Measurements from ENCODE around the gene PSD2. TPM values are rescaled to one million over a fixed set of nuclear protein-coding genes. Genes with fewer than 3 reads are reported as not detected.

PSD2 gene
- total RNA-seq (2013; cell fraction: nucleolus; rRNA removed) = 0.12 and 0.23 TPM in 2 replicates
- total RNA-seq (2014; rRNA removed) (0.11 TPM in 1 of 2 replicates, not detected in the other), total RNA-seq (2014; rRNA removed; fragmentation: Illumina TruSeq; extraction: Trizol) (not detected in 2 replicates), total RNA-seq (2021) (not detected in 2 replicates), polyA plus RNA-seq (2011; rRNA removed) (0.04 and 0.07 TPM in 2 replicates), polyA plus RNA-seq (2014; fragmentation: Illumina TruSeq; extraction: Trizol) (0.03 and 0.05 TPM in 2 replicates), polyA plus RNA-seq (2014; fragmentation: Nextera tagmentation; extraction: Ambion mirVana) (under 1 TPM in 1 of 2 experiments, not detected in 1; 0.02 TPM), polyA plus RNA-seq (2014; rRNA removed) (0.03 TPM in 1 of 2 replicates, not detected in the other), polyA plus RNA-seq (2016; fragmentation: Nextera tagmentation; extraction: Ambion mirVana) (under 1 TPM in 1 of 2 experiments, not detected in 1; 0.14 TPM), polyA minus RNA-seq (2011; rRNA and poly(A)+ RNA removed) (0.10 TPM in 1 of 2 replicates, not detected in the other), Bru-seq, nascent RNA (percentile 22 among the genes with signal in this experiment), BruChase-seq, experiment 1, labeled RNA remaining after a 6-hour chase (percentile 23 among the genes with signal in this experiment), BruChase-seq, experiment 2, labeled RNA remaining after a 2-hour chase (percentile 20 among the genes with signal in this experiment)
- 0.05 TPM for polyA plus RNA-seq (2011; ENCODE audit: low read depth)
- 0.04 and 0.07 TPM in 2 replicates for polyA plus RNA-seq (2011; cell fraction: cytosol; rRNA removed)
- polyA plus RNA-seq (2011; cell fraction: nucleus; rRNA removed) = 0.28 and 0.40 TPM in 2 replicates
- polyA plus RNA-seq (2012) = 0.04 and 0.15 TPM in 2 replicates
- polyA minus RNA-seq (2011; cell fraction: cytosol; rRNA and poly(A)+ RNA removed) = not detected in 2 replicates
- polyA minus RNA-seq (2011; cell fraction: nucleus; rRNA and poly(A)+ RNA removed) = not detected in 2 replicates
- long read RNA-seq, experiment 1 = 0 reads
- long read RNA-seq, experiment 2 = 0 reads

DNA sequence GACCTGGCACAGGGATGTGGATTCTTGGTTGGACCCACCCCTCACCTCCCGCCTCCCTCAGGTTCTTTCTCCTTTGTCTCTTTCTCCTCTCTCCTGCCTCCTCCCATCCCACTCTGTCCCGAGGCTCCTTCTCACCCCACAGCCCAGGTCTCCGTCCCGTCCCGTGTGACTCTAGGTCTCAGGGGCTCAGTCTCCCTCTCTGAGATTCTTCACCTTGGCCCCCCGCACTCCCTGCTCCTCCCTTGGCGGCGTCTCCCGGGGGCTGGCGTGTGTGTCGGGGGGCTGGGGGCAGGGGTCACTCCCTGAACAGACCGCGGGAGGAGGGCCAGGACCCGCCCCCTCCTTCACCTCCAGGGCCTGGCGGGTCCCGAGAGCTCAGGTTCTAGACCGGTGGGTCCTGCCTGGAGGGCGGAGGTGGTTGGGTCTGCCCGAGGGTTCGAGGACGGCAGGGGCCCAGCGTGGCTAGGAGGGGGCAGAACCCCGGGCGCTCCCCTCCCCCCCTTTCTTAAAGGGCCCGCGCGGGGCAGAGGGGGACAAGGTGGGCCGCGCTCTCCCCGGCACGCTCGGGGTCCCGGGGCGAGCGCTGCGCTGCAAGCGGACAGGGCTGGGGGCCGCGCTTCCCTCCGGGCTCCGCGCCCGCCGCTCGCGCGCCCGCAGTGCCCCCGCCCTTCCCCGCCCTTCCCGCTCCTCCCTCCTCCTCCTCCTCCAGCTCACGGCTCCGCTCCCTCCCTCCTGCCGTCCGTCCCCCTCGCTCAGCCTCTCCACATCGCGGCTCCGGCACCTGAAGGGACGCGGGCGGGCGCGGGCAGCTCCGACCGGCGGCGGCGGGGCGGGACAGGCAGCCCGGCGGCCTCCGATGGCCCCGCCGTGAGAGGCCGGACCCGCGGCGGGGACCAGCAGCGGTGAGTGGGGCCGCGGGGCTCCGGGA is at the start of gene PSD2:
Gene PSD2 (plus strand): TSS at position 735 of the 928 bp plus-strand sequence. CDS start 13,633 bp downstream, outside the sequence.
- H3K27ac ChIP-seq (ENCODE audit: control insufficient read depth, insufficient read depth) = no peak within 1 kb of the TSS
- no peak for TF ChIP-seq MEF2A (IDR thresholded peaks at IDR 0.05; ENCODE audit: insufficient read depth, low read depth, low read length)
- no peak for TF ChIP-seq EP300 (IDR thresholded peaks at IDR 0.05; ENCODE audit: borderline replicate concordance in 1 of 2, control insufficient read depth in 1 of 2, low read depth in 2 of 2, low read length in 2 of 2)
- TF ChIP-seq NFIC (IDR thresholded peaks at IDR 0.05; ENCODE audit: low read depth, low read length) = no peak
- TF ChIP-seq TCF3 (IDR thresholded peaks at IDR 0.05; ENCODE audit: borderline replicate concordance, insufficient read depth, low read depth, low read length) = no peak
- TF ChIP-seq, protein P1, sequence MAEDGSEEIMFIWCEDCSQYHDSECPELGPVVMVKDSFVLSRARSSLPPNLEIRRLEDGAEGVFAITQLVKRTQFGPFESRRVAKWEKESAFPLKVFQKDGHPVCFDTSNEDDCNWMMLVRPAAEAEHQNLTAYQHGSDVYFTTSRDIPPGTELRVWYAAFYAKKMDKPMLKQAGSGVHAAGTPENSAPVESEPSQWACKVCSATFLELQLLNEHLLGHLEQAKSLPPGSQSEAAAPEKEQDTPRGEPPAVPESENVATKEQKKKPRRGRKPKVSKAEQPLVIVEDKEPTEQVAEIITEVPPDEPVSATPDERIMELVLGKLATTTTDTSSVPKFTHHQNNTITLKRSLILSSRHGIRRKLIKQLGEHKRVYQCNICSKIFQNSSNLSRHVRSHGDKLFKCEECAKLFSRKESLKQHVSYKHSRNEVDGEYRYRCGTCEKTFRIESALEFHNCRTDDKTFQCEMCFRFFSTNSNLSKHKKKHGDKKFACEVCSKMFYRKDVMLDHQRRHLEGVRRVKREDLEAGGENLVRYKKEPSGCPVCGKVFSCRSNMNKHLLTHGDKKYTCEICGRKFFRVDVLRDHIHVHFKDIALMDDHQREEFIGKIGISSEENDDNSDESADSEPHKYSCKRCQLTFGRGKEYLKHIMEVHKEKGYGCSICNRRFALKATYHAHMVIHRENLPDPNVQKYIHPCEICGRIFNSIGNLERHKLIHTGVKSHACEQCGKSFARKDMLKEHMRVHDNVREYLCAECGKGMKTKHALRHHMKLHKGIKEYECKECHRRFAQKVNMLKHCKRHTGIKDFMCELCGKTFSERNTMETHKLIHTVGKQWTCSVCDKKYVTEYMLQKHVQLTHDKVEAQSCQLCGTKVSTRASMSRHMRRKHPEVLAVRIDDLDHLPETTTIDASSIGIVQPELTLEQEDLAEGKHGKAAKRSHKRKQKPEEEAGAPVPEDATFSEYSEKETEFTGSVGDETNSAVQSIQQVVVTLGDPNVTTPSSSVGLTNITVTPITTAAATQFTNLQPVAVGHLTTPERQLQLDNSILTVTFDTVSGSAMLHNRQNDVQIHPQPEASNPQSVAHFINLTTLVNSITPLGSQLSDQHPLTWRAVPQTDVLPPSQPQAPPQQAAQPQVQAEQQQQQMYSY (CRISPR knock-in tag; IDR thresholded peaks at IDR 0.05) = no peak
- no peak for TF ChIP-seq POLR2A (IDR thresholded peaks at IDR 0.05; ENCODE audit: low read depth, low read length)
- no peak for TF ChIP-seq ETV6 (conservative IDR thresholded peaks at IDR 0.05 in 1 of 2, IDR thresholded peaks at IDR 0.05 in 1 of 2; ENCODE audit: borderline replicate concordance in 1 of 2, low read depth in 1 of 2)
- TF ChIP-seq TARDBP (IDR thresholded peaks at IDR 0.05; ENCODE audit: borderline replicate concordance) = no peak
- no peak for TF ChIP-seq MEF2B (IDR thresholded peaks at IDR 0.05; ENCODE audit: partially characterized antibody, poor library complexity, severe bottlenecking)
- intact Hi-C loops (cut with micrococcal nuclease; ENCODE audit: unreplicated experiment) (loop anchor here (1.0 kb wide), 1 partner anchor 24 kb away; no protein-coding TSS in a partner anchor), in situ Hi-C loops (cut with MboI) (no loop called here)
- H3K9me3 ChIP-seq (replicated peaks; ENCODE audit: control insufficient read depth, insufficient read depth, low read length) = no peaks in the 10 kb centered on the region
- peak within 1 kb of the TSS; percentile 25; the same call in 1 of the 2 replicates for H3K4me2 ChIP-seq (ENCODE audit: control insufficient read depth, insufficient read depth)
- H3K36me3 ChIP-seq (ENCODE audit: control insufficient read depth in 2 of 2, insufficient read depth in 2 of 2, low read length in 1 of 2) = no peaks in the 10 kb centered on the region
- H3K79me2 ChIP-seq (ENCODE audit: control insufficient read depth, insufficient read depth, low read length) = no peaks in the 10 kb centered on the region
- H3K27me3 ChIP-seq (replicated peaks in 1 of 2; ENCODE audit: control insufficient read depth in 2 of 2, insufficient read depth in 2 of 2, low read length in 1 of 2) = peaks cover 18 to 19% of the 10 kb centered on the region in 2 experiments
- no peak for FAIRE-seq
- POLR2A ChIA-PET = no interaction called here
- ATAC-seq = no peak
- CTCF ChIA-PET = interaction anchor here (1.0 kb wide), 1 partner anchor 8 kb away, joined by 5 read pairs; no protein-coding TSS in a partner anchor
- BruUV-seq (replicated peaks) = no TSS peak
- RAD21 ChIA-PET (ENCODE audit: unreplicated experiment) = no interaction called here
- H3K9ac ChIP-seq (ENCODE audit: control insufficient read depth, insufficient read depth, low read length) = no peak within 1 kb of the TSS
- no peaks in the 10 kb centered on the region for H3K4me1 ChIP-seq (ENCODE audit: control insufficient read depth, insufficient read depth, low read length)
- H4K20me1 ChIP-seq (ENCODE audit: control insufficient read depth, insufficient read depth) = no peaks in the 10 kb centered on the region; the same call in 1 of the 2 replicates
- no peak within 1 kb of the TSS for H2AFZ ChIP-seq (ENCODE audit: control insufficient read depth, low read depth, low read length)
- H3K4me3 ChIP-seq = no peak within 1 kb of the TSS
- WGBS (ENCODE audit: insufficient coverage, insufficient replicate concordance, low lambda C conversion rate, missing lambda C conversion rate) = 14% methylated on average over 22 of the region's 83 CpGs
- DNase-seq (ENCODE audit: low read depth, low spot score) = no peak
- SMC1A ChIA-PET (ENCODE audit: uncharacterized antibody, unreplicated experiment) = no interaction called here

Measured in GM12878 (cell line).